ENCODE data around the gene KIF13A.

Gene KIF13A

DNA sequence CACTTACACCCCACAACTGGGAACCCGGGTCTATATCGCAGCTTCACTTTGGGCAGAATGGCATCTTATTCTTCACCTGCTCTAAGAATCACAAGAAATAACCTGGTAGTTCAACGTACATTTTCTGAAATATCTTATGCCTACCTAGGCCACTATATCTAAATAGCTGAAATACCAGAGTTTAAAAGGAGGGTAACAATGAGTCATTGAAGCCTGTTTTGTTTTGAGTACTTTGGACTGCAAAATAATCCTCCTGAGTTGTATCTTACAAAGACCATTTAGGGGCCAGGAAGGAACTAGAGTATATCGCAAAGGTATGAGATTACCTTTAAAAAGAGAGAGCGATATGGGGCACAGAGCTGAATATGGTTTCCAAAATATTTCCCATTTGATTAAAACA lies 184.0 kb downstream of the KIF13A start:
- peaks cover 67% of the 10 kb centered on the region for H3K36me3 ChIP-seq (ENCODE audit: low read depth)
- no peak for ATAC-seq (ENCODE audit: low read depth)

GRCh38 chr6:17798477-17799154 lies 188.8 kb downstream of the KIF13A start:
- Histone ChIP-seq H3K36me3 (ENCODE audit: low read depth) (peaks cover 77% of the 10 kb centered on the region), H3K27ac (ENCODE audit: poor library complexity, severe bottlenecking) (no peak overlapping the region), H3K4me3 (ENCODE audit: severe bottlenecking) (no peak overlapping the region), H3K27me3 (ENCODE audit: insufficient read depth, poor library complexity, severe bottlenecking) (no peaks in the 10 kb centered on the region), H3K9me3 (ENCODE audit: severe bottlenecking) (no peaks in the 10 kb centered on the region), H3K4me1 (ENCODE audit: insufficient read depth, poor library complexity, severe bottlenecking) (no peaks in the 10 kb centered on the region)
- DNase-seq (ENCODE audit: low spot score) (no peak), ATAC-seq (ENCODE audit: low read depth) (no peak)
- TF ChIP-seq CTCF (IDR thresholded peaks at IDR 0.05; ENCODE audit: poor library complexity, severe bottlenecking), result no peak

More for the DNA sequence above, 184.0 kb downstream of the KIF13A start:
- no peaks in the 10 kb centered on the region for H3K4me1 ChIP-seq (ENCODE audit: insufficient read depth, poor library complexity, severe bottlenecking)
- H3K27me3 ChIP-seq (ENCODE audit: insufficient read depth, poor library complexity, severe bottlenecking), result no peaks in the 10 kb centered on the region
- DNase-seq (ENCODE audit: low spot score), result no peak
- H3K27ac ChIP-seq (ENCODE audit: poor library complexity, severe bottlenecking), result no peak overlapping the region
- H3K4me3 ChIP-seq (ENCODE audit: severe bottlenecking), result no peak overlapping the region
- no peaks in the 10 kb centered on the region for H3K9me3 ChIP-seq (ENCODE audit: severe bottlenecking)
- TF ChIP-seq CTCF (IDR thresholded peaks at IDR 0.05; ENCODE audit: poor library complexity, severe bottlenecking), result no peak

DNA sequence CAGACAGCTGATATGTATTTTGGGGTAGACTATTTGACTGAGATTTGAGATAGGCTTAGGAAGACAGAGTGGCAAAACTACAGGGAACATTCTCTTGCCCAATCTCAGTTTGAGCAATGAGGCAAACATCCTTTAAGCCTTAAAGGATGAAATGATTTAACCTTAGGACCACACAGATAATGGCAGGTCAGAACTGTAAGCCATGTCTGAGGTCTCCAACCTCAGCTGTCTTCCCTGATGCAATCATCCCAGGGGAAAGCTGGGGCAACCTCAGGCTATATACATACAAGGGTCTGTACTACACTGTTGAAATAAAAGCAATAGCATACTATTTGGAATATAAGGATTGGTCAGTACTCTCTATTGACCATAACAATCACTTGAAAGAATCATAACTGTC lies 196.9 kb downstream of the KIF13A start:
- TF ChIP-seq CTCF (IDR thresholded peaks at IDR 0.05; ENCODE audit: poor library complexity, severe bottlenecking), result no peak
- no peak for DNase-seq (ENCODE audit: low spot score)
- no peaks in the 10 kb centered on the region for H3K4me1 ChIP-seq (ENCODE audit: insufficient read depth, poor library complexity, severe bottlenecking)
- no peaks in the 10 kb centered on the region for H3K27me3 ChIP-seq (ENCODE audit: insufficient read depth, poor library complexity, severe bottlenecking)
- H3K27ac ChIP-seq (ENCODE audit: poor library complexity, severe bottlenecking), result no peak overlapping the region
- H3K4me3 ChIP-seq (ENCODE audit: severe bottlenecking), result no peak overlapping the region
- no peaks in the 10 kb centered on the region for H3K9me3 ChIP-seq (ENCODE audit: severe bottlenecking)
- H3K36me3 ChIP-seq (ENCODE audit: low read depth), result peaks cover 62% of the 10 kb centered on the region
- no peak for ATAC-seq (ENCODE audit: low read depth)

DNA sequence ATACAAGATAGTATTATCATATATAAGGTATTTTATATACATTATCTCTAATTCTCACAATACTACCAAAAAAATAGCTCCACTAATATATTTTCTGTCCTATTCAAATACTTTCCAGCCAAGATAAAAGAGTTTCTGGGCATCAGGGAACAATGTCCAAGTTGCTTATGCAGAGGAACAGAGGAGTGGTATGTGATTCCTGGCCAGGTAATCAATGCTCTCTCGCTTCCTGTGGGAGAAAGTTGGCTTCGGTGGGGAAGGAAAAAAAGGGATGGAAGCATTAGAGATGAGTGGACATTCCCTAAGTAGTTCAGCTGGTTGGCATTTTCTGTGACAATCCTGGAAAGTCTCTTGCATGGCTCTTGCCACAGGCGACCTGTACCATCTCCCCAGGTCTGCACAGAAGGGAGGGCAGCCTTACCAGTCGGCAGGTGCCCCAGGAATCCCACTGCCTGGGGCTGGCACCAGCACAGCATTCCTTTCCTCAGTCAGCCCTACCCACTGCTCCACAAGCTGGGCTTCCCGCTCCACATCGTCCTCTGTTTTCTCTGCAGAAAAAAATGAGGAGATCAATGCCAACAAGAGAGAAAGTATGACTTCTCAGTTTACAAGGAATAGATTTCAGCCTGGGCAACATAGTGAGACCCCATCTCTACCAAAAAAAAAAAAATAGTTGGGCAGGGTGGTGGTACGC lies 202.2 kb downstream of the KIF13A start:
- Histone ChIP-seq H3K36me3 (ENCODE audit: low read depth) (peaks cover 76% of the 10 kb centered on the region), H3K27ac (ENCODE audit: poor library complexity, severe bottlenecking) (no peak overlapping the region), H3K4me3 (ENCODE audit: severe bottlenecking) (no peak overlapping the region), H3K9me3 (ENCODE audit: severe bottlenecking) (no peaks in the 10 kb centered on the region), H3K4me1 (ENCODE audit: insufficient read depth, poor library complexity, severe bottlenecking) (no peaks in the 10 kb centered on the region), H3K27me3 (ENCODE audit: insufficient read depth, poor library complexity, severe bottlenecking) (no peaks in the 10 kb centered on the region)
- ATAC-seq (ENCODE audit: low read depth) (no peak), DNase-seq (ENCODE audit: low spot score) (no peak)
- no peak for TF ChIP-seq CTCF (IDR thresholded peaks at IDR 0.05; ENCODE audit: poor library complexity, severe bottlenecking)

DNA sequence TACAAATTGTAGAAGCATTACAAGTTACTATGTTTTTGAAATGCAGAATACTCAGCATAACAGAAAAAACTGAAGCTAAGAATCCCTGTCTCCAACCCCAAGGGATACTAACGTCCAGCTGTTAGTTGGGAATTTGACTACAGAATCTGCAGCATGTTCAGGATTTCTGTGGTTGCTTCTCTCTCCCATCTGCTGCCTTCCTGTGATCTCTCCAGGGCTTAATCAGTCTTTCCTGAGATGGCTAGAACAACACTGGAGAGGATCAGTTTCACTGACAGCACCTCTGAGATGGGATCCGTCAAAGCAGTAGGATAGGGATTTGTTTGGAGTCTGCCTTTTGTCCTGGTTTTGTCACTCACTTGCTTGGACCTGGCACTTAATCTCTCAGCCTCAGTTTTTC lies 207.4 kb downstream of the KIF13A start:
- ATAC-seq (ENCODE audit: low read depth), result no peak
- no peak for TF ChIP-seq CTCF (IDR thresholded peaks at IDR 0.05; ENCODE audit: poor library complexity, severe bottlenecking)
- H3K9me3 ChIP-seq (ENCODE audit: severe bottlenecking), result no peaks in the 10 kb centered on the region
- no peak for DNase-seq (ENCODE audit: low spot score)
- H3K4me3 ChIP-seq (ENCODE audit: severe bottlenecking), result no peak overlapping the region
- peaks cover 82% of the 10 kb centered on the region for H3K36me3 ChIP-seq (ENCODE audit: low read depth)
- H3K27ac ChIP-seq (ENCODE audit: poor library complexity, severe bottlenecking), result no peak overlapping the region
- H3K4me1 ChIP-seq (ENCODE audit: insufficient read depth, poor library complexity, severe bottlenecking), result no peaks in the 10 kb centered on the region
- H3K27me3 ChIP-seq (ENCODE audit: insufficient read depth, poor library complexity, severe bottlenecking), result no peaks in the 10 kb centered on the region
